Caki2 (cell line): ENCODE data around the gene PPP1R2. TPM values are rescaled to one million over a fixed set of nuclear protein-coding genes. Genes with fewer than 3 reads are reported as not detected.
"Not testable (repeated sequence)": the region's sequence is repeated elsewhere in the genome, so short reads cannot be mapped to it uniquely, and the experiment has no call there.

Source experiments
- DNase-seq: peaks from one replicate; pipeline ENCODE4 v3.0.0-alpha.2; 2015; ENCODE audit warnings: low read depth
- in situ Hi-C: cut with HindIII; loops from 2 replicates; pipeline ENCODE4 v1.10.0; 2016; ENCODE audit warnings: low sequenced_read_pairs, low pct_unique_long_range_greater_than_20kb, mixed read lengths
- total RNA-seq: library from RNA; depleted of rRNA; stranded (reverse); fragments of >200 nt; shearing (Covaris generic); gene quantifications from 2 replicates; pipeline ENCODE4 v1.2.3, GENCODE V29; 2014; ENCODE audit warnings: low replicate concordance; rRNA removed

PPP1R2 gene
- total RNA-seq, 1 experiment from 2014 or later: 40.7 TPM

- in situ Hi-C loops: loop anchor here (25.0 kb wide), 1 partner anchor 199 kb away; no protein-coding TSS in a partner anchor
- no peak for DNase-seq
Measured at GRCh38 chr3:195511136-195511535, 32.0 kb downstream of the PPP1R2 start.

GRCh38 chr3:195508185-195508584 is 34.9 kb downstream of the PPP1R2 start:
- no peak for DNase-seq
- in situ Hi-C loops: loop anchor here (25.0 kb wide), 1 partner anchor 196 kb away; no protein-coding TSS in a partner anchor

- in situ Hi-C loops: no loop called here
- DNase-seq: no peak
Measured at GRCh38 chr3:195475614-195476013, 67.5 kb downstream of the PPP1R2 start.

GRCh38 chr3:195475116-195475515 is 68.0 kb downstream of the PPP1R2 start:
- DNase-seq, in situ Hi-C loops: not testable (repeated sequence)

- no peak for DNase-seq
- in situ Hi-C loops: no loop called here
Measured at GRCh38 chr3:195468841-195469240, 74.3 kb downstream of the PPP1R2 start.

GRCh38 chr3:195468391-195468776 is 74.7 kb downstream of the PPP1R2 start:
- in situ Hi-C loops: no loop called here
- DNase-seq: no peak

- no peak for DNase-seq
- in situ Hi-C loops: no loop called here
Measured at GRCh38 chr3:195467641-195468390, 75.3 kb downstream of the PPP1R2 start.

- in situ Hi-C loops: no loop called here
- no peak for DNase-seq
Measured at GRCh38 chr3:195466251-195466650, 76.9 kb downstream of the PPP1R2 start.

Other genes with a start within 250 kb of the PPP1R2 start
- 18.7 and 19.8 TPM in 2 replicates for gene ACAP2, start 100.3 kb downstream of the PPP1R2 start, total RNA-seq
- gene APOD, start 40.6 kb upstream of the PPP1R2 start, total RNA-seq: not detected in 2 replicates
- 0.17 and 29.7 TPM in 2 replicates for gene MUC20, start 177.7 kb upstream of the PPP1R2 start, total RNA-seq